ENCODE data around the gene CLDN1. TPM values are rescaled to one million over a fixed set of nuclear protein-coding genes. Genes with fewer than 3 reads are reported as not detected.

CLDN1 gene
- total and polyA plus RNA-seq, 12 donors = 0.10 to 0.78 (median 0.17) TPM; not detected in 2

DNA sequence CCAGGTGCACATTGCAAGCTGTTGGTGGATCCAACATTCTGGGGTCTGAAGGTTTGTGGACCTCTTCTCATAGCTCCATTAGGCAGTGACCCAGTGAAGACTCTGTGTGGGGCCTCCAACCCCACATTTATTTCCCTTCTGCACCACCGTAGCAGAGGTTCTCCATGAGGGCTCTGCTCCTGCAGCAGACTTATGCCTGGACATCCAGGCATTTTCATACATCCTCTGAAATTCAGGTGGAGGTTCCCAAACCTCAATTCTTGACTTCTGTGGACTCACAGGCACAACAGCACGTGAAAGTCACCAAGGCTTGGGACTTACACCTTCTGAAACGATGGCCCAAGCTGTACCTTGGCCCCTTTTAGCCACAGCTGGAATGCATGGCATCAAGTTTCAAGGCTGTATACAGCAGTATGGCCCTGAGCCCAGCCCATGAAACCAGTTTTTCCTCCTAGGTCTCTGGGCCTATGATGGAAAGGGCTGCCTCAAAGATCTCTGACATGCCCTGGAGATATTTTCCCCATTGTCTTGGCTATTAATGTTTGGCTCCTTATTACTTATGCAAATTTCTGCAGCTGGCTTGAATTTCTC is 30.2 kb downstream of the CLDN1 start:
- Histone ChIP-seq H3K27ac (no peak overlapping the region), H3K27me3 (no peaks in the 10 kb centered on the region), H3K36me3 (no peaks in the 10 kb centered on the region), H3K9me3 (peaks cover 0 to 17% (median 0%) of the 10 kb centered on the region in 11 donors), H3K4me3 (no peak overlapping the region), H3K4me1 (no peaks in the 10 kb centered on the region)
- TF ChIP-seq, protein P1, sequence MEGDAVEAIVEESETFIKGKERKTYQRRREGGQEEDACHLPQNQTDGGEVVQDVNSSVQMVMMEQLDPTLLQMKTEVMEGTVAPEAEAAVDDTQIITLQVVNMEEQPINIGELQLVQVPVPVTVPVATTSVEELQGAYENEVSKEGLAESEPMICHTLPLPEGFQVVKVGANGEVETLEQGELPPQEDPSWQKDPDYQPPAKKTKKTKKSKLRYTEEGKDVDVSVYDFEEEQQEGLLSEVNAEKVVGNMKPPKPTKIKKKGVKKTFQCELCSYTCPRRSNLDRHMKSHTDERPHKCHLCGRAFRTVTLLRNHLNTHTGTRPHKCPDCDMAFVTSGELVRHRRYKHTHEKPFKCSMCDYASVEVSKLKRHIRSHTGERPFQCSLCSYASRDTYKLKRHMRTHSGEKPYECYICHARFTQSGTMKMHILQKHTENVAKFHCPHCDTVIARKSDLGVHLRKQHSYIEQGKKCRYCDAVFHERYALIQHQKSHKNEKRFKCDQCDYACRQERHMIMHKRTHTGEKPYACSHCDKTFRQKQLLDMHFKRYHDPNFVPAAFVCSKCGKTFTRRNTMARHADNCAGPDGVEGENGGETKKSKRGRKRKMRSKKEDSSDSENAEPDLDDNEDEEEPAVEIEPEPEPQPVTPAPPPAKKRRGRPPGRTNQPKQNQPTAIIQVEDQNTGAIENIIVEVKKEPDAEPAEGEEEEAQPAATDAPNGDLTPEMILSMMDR (IDR thresholded peaks at IDR 0.05) = no peak
- intact Hi-C loops (cut with DNase I) = no loop called here
- DNase-seq (no peak), ATAC-seq (no peak)
- 65 to 73% methylated on average over 3 of the region's 3 CpGs for WGBS, 2 donors

DNA sequence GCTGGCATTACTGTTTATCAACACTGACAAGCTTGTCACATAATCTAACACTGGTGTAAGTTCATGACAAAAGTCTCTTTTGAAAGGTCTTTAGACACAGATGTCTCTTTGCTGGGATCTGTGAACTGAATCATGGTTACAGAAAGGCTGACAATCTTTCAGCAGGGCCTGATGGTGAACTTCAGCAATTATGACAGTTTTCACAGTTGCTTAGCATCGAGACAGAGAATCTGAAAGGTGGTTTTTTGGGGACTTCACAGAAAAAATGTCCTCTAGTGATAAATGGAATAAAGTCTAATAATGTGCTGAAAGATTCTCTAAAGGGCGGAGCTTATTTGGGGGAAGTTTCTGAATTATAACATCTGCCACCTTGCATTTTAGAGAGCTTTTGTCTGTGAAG is 32.3 kb downstream of the CLDN1 start:
- Histone ChIP-seq H3K4me3 (no peak overlapping the region), H3K36me3 (no peaks in the 10 kb centered on the region), H3K9me3 (peaks cover 0 to 29% (median 9%) of the 10 kb centered on the region in 11 donors), H3K27ac (no peak overlapping the region), H3K27me3 (no peaks in the 10 kb centered on the region), H3K4me1 (no peaks in the 10 kb centered on the region)
- ATAC-seq = no peak
- DNase-seq = no peak
- intact Hi-C loops (cut with DNase I) = no loop called here
- 61 to 71% methylated on average over 2 of the region's 2 CpGs for WGBS, 2 donors
- TF ChIP-seq, protein P1 (IDR thresholded peaks at IDR 0.05) = no peak

DNA sequence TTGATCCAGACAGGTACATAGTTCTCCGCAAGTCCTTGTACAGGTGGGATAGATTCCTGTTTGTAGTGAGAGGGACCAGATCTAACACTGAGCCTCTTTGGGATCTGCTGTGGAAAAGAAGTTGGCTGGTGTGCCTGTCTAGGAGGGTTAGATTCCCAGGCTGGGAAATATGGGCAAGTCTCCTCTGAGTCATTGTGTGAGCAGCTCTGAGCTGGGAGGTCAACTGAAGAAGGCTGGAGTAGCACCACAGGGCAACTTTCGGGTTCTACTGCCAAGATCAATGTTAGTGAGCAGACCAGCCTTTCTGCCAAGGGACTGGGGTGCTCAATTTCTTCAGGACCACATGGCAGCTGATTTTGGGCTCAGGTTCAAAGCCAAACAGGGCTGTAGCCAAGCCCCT is 33.4 kb downstream of the CLDN1 start:
- intact Hi-C loops (cut with DNase I) = no loop called here
- Histone ChIP-seq H3K27ac (no peak overlapping the region), H3K36me3 (no peaks in the 10 kb centered on the region), H3K4me3 (no peak overlapping the region), H3K9me3 (peaks cover 0 to 33% (median 9%) of the 10 kb centered on the region in 11 donors), H3K4me1 (no peaks in the 10 kb centered on the region), H3K27me3 (no peaks in the 10 kb centered on the region)
- TF ChIP-seq, protein P1 (IDR thresholded peaks at IDR 0.05) = no peak
- ATAC-seq (no peak), DNase-seq (no peak)
- WGBS, 2 donors = 84 to 89% methylated on average over 2 of the region's 2 CpGs

DNA sequence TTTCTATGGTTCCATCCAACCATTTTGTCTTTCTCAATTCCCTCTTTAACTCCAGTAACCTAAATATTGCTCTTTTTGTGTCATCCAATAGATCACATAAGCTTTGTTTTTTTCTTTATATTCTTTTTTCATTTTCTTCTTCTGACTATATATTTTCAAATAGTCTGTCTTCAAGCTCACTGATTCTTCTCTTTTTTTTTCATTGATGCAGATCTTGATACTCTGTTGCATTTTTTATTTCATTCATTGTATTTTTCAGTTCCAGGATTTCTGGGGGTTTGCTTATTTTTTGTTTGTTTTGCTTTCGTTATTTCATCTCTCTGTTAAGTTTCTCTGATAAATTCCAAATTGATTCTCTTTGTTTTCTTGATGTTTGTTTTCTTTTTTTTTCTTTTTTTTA is 36.2 kb downstream of the CLDN1 start:
- intact Hi-C loops (cut with DNase I) = no loop called here
- DNase-seq (no peak), ATAC-seq (no peak)
- no peak overlapping the region for H3K4me3 ChIP-seq
- H3K27ac ChIP-seq = no peak overlapping the region
- no peaks in the 10 kb centered on the region for H3K27me3 ChIP-seq
- H3K4me1 ChIP-seq = peaks cover 0 to 5% (median 0%) of the 10 kb centered on the region in 9 donors
- H3K9me3 ChIP-seq = peaks cover 0 to 25% (median 9%) of the 10 kb centered on the region in 11 donors
- 76 to 83% methylated on average over 1 of the region's 1 CpG for WGBS, 2 donors
- TF ChIP-seq, protein P1 (IDR thresholded peaks at IDR 0.05) = no peak
- H3K36me3 ChIP-seq = no peaks in the 10 kb centered on the region
